HAP-1 (cell line): Measurements from ENCODE around the gene SLC46A1.
"Not testable (repeated sequence)": the region's sequence is repeated elsewhere in the genome, so short reads cannot be mapped to it uniquely, and the experiment has no call there.

Experiments
- DNase-seq, 2 experiments: peaks; one replicate each; pipeline ENCODE4 v3.0.0-alpha.2; 2016 to 2020; ENCODE audit warnings: low spot score in 2 of 2
- H3K27me3 ChIP-seq: fragments of 250-450 bp; sonication (Bioruptor Pico); 2 replicates; pipeline ENCODE4 v1.5.1; 2020; ENCODE audit warnings: low read depth, mild to moderate bottlenecking, moderate library complexity
- H3K36me3 ChIP-seq: fragments of 250-450 bp; sonication (Bioruptor Pico); replicated peaks from 2 replicates; pipeline ENCODE4 v1.5.1; 2020; ENCODE audit warnings: mild to moderate bottlenecking
- H3K4me1 ChIP-seq: fragments of 250-450 bp; sonication (Bioruptor Pico); 2 replicates; pipeline ENCODE4 v1.5.1; 2020; ENCODE audit warnings: mild to moderate bottlenecking
- H3K4me3 ChIP-seq: fragments of 250-450 bp; sonication (Bioruptor Pico); 2 replicates; pipeline ENCODE4 v1.5.1; 2020; ENCODE audit warnings: mild to moderate bottlenecking, moderate library complexity
- H3K9me3 ChIP-seq: fragments of 250-450 bp; sonication (Bioruptor Pico); 2 replicates; pipeline ENCODE4 v1.5.1; 2020; ENCODE audit warnings: mild to moderate bottlenecking, moderate library complexity
- in situ Hi-C: fragments of 300-500 bp; cut with MboI; formaldehyde crosslinking; loops from 3 replicates; pipeline ENCODE4 v1.14.3; 2020; ENCODE audit warnings: low sequenced_read_pairs, inconsistent platforms, mixed read lengths

The SLC46A1 gene

DNA sequence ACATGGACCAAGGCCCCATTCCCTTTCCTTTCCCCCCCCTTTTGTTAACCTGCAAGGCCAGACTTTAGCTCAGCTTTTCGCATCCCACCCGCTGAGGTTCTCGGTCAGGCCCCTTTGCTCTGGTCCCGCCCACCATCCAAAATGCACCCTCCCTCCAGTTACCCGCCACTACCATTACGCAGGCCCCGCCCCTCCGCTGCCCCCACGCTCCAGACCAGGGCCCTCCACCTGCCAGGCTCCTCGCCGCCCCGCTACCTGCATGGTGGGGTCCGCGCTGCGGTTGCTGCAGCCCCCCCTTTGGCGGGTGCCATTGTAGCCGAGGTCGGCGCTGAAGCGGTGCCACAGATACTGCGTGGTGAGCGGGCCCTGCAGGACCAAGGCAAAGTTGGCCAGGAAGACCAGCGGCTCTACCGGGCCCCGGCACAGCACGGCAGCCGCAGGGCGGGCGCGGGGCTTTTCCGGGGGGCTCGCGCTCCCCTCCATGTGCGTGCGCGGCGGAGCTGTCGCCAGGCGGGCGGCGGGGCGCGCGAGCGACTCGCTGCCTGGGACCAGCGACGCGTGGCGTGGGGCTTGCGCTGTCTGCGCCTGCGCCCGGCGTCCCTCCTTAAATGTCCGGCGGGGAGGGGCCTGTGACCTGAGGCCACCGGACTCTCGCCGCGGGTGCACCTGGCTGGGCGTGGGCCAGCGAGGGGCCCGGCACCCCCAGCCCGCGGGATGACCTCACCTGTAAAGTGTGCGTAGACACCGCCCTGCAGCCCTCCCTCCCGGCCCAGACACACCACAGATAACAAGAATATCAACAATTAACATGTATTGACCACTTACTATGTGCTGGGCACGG, at the start of gene SLC46A1:
TSS of gene SLC46A1 (minus strand) at position 581 of the 841 bp plus-strand sequence. CDS start at position 483, 98 bp downstream.
- H3K9me3 ChIP-seq = no peaks in the 10 kb centered on the region
- no peaks in the 10 kb centered on the region for H3K27me3 ChIP-seq
- DNase-seq = peak; percentile 71 to 92
- H3K4me1 ChIP-seq = peaks cover 21% of the 10 kb centered on the region
- peak within 1 kb of the TSS; percentile 69 for H3K4me3 ChIP-seq
- H3K36me3 ChIP-seq = peaks cover 4% of the 10 kb centered on the region
- in situ Hi-C loops = loop anchor here (25.0 kb wide), 1 partner anchor 369 kb away; the partner anchor contains the start of gene NLK

DNA sequence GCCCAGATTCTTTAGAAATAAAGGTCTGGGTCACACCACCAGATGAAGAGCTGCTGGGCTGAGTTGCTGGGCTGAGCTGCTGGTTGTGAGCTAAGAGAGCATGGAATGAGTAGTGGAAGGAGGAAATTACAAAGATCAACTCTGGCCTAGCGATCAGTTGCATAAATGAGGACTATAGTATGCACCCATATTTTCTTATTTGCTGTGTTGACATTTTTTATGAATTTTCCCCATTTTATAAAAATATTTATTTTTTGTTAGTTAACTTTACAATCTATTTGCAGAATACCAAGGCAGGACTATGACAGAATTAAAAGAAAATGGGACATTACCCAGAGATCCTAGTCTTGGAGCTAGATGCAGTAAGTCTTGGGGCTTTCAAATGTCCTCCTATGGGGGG, 43.8 kb upstream of the SLC46A1 start:
- H3K4me1 ChIP-seq = peaks cover 3% of the 10 kb centered on the region; the same call in 1 of the 2 replicates
- H3K4me3 ChIP-seq = no peak overlapping the region
- in situ Hi-C loops = no loop called here
- peaks cover 10% of the 10 kb centered on the region for H3K27me3 ChIP-seq
- H3K9me3 ChIP-seq = no peaks in the 10 kb centered on the region
- H3K36me3 ChIP-seq = no peaks in the 10 kb centered on the region
- no peak for DNase-seq

DNA sequence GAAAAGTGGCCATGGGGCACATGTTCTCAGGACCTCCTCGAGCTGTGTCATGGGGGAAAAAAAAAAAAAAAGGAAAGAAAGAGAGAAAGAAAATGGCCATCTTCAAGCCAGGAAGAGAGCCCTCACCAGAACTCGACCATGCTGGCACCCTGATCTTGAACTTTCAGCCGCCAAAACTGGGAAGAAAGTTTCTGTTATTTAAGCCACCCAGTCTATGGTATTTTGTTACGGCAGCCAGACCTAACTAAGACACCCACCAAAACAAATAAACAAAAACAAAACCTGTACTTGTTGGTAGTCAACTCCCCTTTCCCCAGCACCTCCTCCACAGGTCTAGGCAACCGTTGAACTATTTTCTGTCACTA, 41.4 kb upstream of the SLC46A1 start:
- in situ Hi-C loops = no loop called here
- DNase-seq = no peak
- Histone ChIP-seq H3K9me3 (no peaks in the 10 kb centered on the region), H3K27me3 (peaks cover 12% of the 10 kb centered on the region), H3K4me3 (no peak overlapping the region), H3K36me3 (no peaks in the 10 kb centered on the region), H3K4me1 (peaks cover 3% of the 10 kb centered on the region; the same call in 1 of the 2 replicates)

DNA sequence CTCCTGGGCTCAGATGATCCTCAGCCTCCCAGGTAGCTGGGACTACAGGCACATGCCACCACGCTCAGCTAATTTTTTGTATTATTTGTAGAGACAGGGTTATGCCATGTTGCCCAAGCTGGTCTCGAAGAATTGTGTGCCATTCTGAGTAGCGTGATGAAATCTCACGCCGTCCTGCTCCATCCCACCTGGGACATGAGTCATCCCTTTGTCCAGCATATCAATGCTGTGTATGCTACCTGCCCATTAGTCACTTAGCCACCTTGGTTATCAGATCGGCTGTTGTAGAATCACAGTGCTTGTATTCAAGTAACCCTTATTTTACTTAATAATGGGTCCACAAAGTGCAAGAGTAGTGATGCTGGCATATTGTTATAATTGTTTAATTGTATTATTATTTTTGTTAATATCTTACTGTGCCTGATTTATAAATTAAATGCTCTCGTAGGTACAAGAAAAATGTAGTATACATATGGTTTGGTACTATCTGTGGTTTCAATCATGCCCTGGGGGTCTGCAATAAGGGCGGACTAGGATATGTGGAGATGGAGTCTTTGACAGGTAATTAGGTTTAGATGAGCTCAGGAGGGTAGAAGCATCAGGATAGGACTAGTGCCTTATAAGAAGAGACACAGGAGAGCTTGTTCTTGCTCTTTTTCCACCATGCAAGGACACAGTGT, 40.8 kb upstream of the SLC46A1 start:
- in situ Hi-C loops = no loop called here
- no peak for DNase-seq
- H3K4me3 ChIP-seq = no peak overlapping the region
- H3K9me3 ChIP-seq = no peaks in the 10 kb centered on the region
- no peaks in the 10 kb centered on the region for H3K36me3 ChIP-seq
- peaks cover 12% of the 10 kb centered on the region for H3K27me3 ChIP-seq
- H3K4me1 ChIP-seq = peaks cover 3% of the 10 kb centered on the region; the same call in 1 of the 2 replicates

DNA sequence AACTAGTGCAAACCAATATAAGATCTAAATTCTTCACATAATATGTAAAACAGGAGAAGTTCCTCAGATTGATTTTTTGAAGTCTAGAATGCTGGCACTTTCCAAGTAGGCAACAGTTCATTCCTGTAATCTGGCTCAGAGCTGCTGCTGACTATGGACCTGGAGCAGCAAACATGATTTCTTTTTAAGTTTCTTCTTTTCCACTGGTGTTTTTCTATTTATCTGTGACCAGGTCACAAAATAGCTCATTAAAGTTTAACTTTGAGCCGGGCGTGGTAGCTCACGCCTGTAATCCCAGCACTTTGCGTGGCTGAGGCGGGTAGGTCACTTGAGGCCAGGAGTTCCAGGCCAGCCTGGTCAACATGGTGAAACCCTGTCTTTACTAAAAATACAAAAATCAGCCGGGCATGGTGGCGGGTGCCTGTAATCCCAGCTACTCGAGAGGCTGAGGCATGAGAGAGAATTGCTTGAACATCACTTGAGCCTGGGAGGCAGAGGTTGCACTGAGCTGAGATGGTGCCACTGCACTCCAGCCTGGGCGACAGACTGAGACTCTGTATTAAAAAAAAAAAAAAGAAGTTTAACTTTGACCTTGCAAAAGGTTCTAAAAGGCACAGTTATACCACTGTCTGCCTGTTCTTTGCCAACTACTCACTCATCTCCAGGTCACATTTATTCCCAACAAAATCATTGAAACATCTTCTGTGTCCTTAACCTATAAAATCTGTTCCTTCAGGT, 38.1 kb upstream of the SLC46A1 start:
- in situ Hi-C loops = no loop called here
- Histone ChIP-seq H3K4me3 (no peak overlapping the region), H3K36me3 (no peaks in the 10 kb centered on the region), H3K9me3 (no peaks in the 10 kb centered on the region), H3K27me3 (peaks cover 10% of the 10 kb centered on the region), H3K4me1 (no peaks in the 10 kb centered on the region)
- DNase-seq = no peak

DNA sequence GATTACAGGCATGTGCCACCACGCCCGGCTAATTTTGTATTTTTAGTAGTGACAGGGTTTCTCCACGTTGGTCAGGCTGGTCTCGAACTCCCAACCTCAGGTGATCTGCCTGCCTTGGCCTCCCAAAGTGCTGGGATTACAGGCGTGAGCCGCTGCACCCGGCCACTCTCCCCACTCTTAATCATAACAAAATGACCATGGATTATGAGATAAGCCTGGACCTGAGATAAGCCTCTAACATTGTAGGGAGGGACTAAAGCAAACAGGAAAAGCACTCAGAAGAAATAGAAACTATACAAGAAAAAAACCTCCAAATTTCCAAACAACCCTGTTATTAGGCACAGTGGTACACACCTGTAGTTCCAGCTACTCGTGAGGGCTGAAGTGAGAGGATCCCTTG, 28.3 kb upstream of the SLC46A1 start:
- in situ Hi-C loops, DNase-seq, H3K9me3 ChIP-seq, H3K4me1 ChIP-seq, H3K4me3 ChIP-seq, H3K36me3 ChIP-seq: not testable (repeated sequence)
- H3K27me3 ChIP-seq = peaks cover 21% of the 10 kb centered on the region

DNA sequence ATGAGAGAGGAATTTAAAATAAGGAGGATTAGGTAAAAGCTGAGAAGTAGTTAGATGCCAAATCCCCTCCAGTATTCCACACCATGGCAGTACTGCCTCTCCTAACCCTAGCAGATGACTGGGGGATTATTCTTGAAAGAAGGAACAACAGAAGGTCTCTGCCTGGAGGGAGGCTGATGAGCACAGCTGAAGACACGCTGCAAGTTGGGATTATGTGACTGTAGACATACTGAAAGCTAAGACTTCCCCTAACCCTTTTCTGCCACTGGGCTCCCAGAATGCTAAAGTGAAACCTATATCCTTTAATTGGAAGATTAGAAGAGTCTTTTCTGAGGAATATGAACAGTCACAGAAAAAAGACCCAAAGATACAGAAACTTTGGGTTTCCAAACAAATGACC, 27.7 kb upstream of the SLC46A1 start:
- Histone ChIP-seq H3K9me3 (no peaks in the 10 kb centered on the region), H3K4me1 (no peaks in the 10 kb centered on the region; the same call in 1 of the 2 replicates), H3K4me3 (no peak overlapping the region), H3K36me3 (no peaks in the 10 kb centered on the region), H3K27me3 (peaks cover 21% of the 10 kb centered on the region)
- in situ Hi-C loops = no loop called here
- no peak for DNase-seq

DNA sequence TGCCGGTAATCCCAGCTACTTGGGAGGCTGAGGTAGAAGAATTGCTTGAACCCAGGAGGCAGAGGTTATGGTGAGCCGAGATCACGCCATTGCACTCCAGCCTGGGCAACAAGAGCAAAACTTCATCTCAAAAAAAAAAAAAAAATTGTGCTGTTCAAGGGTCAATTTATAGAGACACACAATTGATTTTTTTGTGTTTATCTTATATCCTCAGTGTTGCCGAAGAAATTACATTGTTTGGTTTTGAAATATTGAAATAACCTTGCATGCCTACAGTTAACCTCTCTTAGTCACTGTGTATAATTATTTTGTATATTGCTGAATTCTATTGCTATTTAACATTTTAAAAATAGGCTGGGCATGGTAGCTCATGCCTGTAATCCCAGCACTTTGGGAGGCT, 22.0 kb upstream of the SLC46A1 start:
- H3K4me3 ChIP-seq, in situ Hi-C loops, DNase-seq, H3K36me3 ChIP-seq, H3K4me1 ChIP-seq, H3K9me3 ChIP-seq: not testable (repeated sequence)
- H3K27me3 ChIP-seq = peaks cover 13% of the 10 kb centered on the region; the same call in 1 of the 2 replicates

DNA sequence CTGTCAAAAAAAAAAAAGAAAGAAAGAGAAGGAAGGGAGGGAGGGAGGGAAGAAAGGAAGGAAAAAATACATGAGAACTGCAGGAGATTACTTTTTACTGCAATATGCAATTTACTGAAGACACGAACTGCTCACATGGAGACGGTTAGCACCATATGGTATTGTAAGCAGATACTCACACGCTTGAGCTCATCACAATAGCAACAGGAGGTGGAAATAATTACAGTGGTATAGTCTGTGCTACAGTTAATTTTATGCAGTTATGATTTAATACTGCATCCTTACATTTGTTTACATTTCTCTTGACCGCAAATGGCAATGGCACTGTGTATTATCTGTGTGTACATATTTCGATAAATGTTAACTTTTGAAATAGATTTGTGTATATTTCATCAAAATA, 21.4 kb upstream of the SLC46A1 start:
- Histone ChIP-seq H3K36me3 (no peaks in the 10 kb centered on the region), H3K9me3 (no peaks in the 10 kb centered on the region), H3K4me3 (no peak overlapping the region), H3K4me1 (no peaks in the 10 kb centered on the region; the same call in 1 of the 2 replicates), H3K27me3 (peaks cover 13% of the 10 kb centered on the region; the same call in 1 of the 2 replicates)
- no peak for DNase-seq
- in situ Hi-C loops = no loop called here

DNA sequence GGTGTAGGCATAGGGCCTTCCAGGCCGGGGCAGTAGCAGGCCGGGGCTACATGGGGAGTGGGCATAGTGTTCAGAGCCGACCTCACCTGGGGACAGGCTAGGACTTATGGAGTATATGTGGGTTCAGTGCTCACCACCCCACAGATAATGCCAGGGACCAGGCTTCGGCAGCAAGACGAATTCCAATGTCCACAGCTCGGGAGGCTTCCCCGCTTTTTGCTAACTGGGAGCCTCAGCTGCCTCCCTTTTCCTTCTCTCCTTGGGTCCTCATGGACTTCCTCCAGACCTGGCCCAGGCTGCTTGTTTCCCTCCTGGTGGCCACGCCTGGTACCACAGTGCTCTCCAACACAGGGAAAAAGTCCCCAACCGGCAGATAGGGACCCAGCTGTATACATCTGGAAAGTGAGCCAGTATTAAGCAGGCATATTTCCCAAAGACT, 20.1 kb upstream of the SLC46A1 start:
- Histone ChIP-seq H3K27me3 (0 out of 2 replicates have a peak, but pooled peaks cover 3% of the 10 kb centered on the region), H3K36me3 (no peaks in the 10 kb centered on the region), H3K4me1 (no peaks in the 10 kb centered on the region; the same call in 1 of the 2 replicates), H3K9me3 (no peaks in the 10 kb centered on the region), H3K4me3 (no peak overlapping the region)
- in situ Hi-C loops = no loop called here
- peak in 1 of 2 experiments; percentile 63 for DNase-seq

DNA sequence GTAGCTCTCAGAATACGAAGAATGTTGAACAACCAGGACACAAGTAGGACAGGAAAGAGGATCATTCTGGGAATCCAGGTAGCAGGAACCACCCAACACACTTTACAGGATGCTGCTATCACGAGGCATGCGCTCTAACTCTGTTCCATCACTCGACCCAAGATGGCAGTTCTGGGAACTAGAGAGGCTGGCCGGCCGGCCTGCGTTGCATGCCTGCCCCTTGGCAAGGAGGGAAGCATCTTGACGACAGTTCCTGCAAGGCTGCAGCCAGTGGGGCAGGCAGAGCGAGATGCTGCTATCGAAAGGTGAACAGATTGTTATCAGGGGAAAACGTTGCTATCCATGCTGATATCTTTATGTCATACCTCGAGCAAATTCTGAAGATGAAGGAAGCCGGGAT, 19.2 kb upstream of the SLC46A1 start:
- no peaks in the 10 kb centered on the region for H3K27me3 ChIP-seq
- no peak overlapping the region for H3K4me3 ChIP-seq
- no peaks in the 10 kb centered on the region; the same call in 1 of the 2 replicates for H3K4me1 ChIP-seq
- no peaks in the 10 kb centered on the region for H3K9me3 ChIP-seq
- DNase-seq = no peak
- H3K36me3 ChIP-seq = no peaks in the 10 kb centered on the region
- in situ Hi-C loops = no loop called here

DNA sequence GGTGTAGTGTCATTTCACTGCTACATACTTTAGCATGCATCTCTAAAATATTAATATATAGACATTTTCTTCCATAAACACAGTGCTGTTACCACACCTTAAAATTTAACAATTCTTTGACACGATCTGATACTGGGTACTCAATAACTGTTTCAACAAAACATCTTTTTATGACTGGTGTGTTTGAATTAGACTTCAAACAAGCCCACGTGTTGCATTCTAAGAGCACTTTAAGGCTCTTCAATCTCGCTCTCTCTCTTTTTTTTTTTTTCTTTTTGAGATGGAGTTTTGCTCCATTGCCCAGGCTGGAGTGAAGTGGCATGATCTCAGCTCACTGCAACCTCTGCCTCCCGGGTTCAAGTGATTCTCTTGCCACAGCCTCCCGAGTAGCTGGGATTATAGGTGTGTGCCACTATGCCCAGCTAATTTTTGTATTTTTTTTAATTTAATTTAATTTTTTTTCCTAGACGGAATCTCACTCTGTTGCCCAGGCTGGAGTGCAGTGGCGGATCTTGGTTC, 15.8 kb upstream of the SLC46A1 start:
- DNase-seq = no peak
- Histone ChIP-seq H3K4me1 (no peaks in the 10 kb centered on the region), H3K4me3 (no peak overlapping the region), H3K36me3 (no peaks in the 10 kb centered on the region), H3K27me3 (no peaks in the 10 kb centered on the region), H3K9me3 (no peaks in the 10 kb centered on the region)
- in situ Hi-C loops = loop anchor here (5.0 to 25.0 kb wide), 2 partner anchors 50 to 385 kb away; partner anchors contain the start of genes NLK and SLC13A2

DNA sequence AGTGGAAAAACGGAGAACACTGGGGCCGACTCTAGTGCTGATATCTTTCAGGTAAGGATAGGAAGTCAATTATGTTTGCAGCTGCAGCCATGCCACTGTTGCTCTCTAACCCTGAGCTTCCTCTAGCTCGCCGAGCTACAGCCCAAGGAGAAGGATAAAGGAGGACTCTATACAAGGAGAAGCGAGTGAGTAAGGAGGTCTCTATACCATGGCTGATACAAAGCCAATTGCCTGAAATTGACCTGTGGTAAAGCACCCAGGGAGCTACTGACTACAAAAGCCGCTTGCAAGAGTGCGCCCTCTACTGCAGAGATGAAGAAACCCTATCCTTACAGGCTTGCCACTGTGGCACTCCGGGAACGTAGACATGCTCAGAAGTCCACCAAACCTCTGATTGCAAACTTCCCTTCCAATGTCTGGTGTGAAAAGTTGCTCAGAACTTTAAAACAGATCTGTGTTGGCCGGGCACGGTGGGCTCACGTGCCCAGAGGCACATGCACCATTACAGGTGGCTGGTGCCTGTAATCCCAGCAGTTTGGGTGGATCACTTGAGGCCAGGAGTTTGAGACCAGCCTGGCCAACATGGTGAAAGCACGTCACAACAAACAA, 10.8 kb upstream of the SLC46A1 start:
- peaks cover 5% of the 10 kb centered on the region for H3K4me1 ChIP-seq
- peak; percentile 79 for DNase-seq
- H3K27me3 ChIP-seq = no peaks in the 10 kb centered on the region
- in situ Hi-C loops = loop anchor here (25.0 kb wide), 1 partner anchor 380 kb away; the partner anchor contains the start of gene NLK
- H3K36me3 ChIP-seq = no peaks in the 10 kb centered on the region
- H3K4me3 ChIP-seq = no peak overlapping the region
- no peaks in the 10 kb centered on the region for H3K9me3 ChIP-seq
